ENCODE measurements around the gene SMPD3.

Gene SMPD3

GRCh38 chr16:68468842-68469241 lies 20.5 kb upstream of the SMPD3 start:
- H3K27me3 ChIP-seq (replicated peaks), result peaks cover 4% of the 10 kb centered on the region
- in situ Hi-C loops (cut with HindIII; ENCODE audit: low pct_ligation_motif_present, low sequenced_read_pairs), result no loop called here
- no peak overlapping the region for H3K4me3 ChIP-seq (ENCODE audit: low read depth, low read length)
- H3K36me3 ChIP-seq (replicated peaks), result no peaks in the 10 kb centered on the region
- TF ChIP-seq CTCF (IDR thresholded peaks at IDR 0.05; ENCODE audit: low read depth, low read length, missing control alignments), result no peak
- no peak for DNase-seq
- no peak overlapping the region for H3K27ac ChIP-seq

- H3K27ac ChIP-seq, result no peak overlapping the region
- no peak overlapping the region for H3K4me3 ChIP-seq (ENCODE audit: low read depth, low read length)
- no peaks in the 10 kb centered on the region for H3K36me3 ChIP-seq (replicated peaks)
- DNase-seq, result no peak
- peaks cover 4% of the 10 kb centered on the region for H3K27me3 ChIP-seq (replicated peaks)
- TF ChIP-seq CTCF (IDR thresholded peaks at IDR 0.05; ENCODE audit: low read depth, low read length, missing control alignments), result no peak
- in situ Hi-C loops (cut with HindIII; ENCODE audit: low pct_ligation_motif_present, low sequenced_read_pairs), result no loop called here
Measured at GRCh38 chr16:68466174-68466573, 17.9 kb upstream of the SMPD3 start.

DNA sequence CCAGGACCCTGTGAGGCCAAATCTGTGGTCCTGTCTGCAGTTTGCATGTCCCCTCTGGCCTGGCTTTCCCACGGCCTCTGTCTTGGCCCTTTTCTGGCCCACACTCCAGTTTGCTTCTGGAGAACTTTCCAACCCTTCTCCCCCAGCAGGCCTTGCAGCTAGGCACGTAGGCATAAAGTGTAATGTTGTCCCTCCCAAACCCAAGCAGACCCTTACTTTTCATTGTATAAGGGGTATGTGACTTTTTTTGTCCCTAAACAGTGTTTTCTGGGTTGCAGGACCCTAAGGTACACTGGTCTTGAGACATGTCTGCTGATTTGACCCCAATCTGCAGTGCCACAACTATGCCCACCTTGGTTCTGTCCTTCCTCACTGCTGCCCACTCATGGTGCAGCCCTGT lies 15.6 kb upstream of the SMPD3 start:
- no peak for TF ChIP-seq CTCF (IDR thresholded peaks at IDR 0.05; ENCODE audit: low read depth, low read length, missing control alignments)
- no peak for DNase-seq
- no peak overlapping the region for H3K4me3 ChIP-seq (ENCODE audit: low read depth, low read length)
- H3K27me3 ChIP-seq (replicated peaks), result peaks cover 4% of the 10 kb centered on the region
- H3K36me3 ChIP-seq (replicated peaks), result no peaks in the 10 kb centered on the region
- H3K27ac ChIP-seq, result no peak overlapping the region
- in situ Hi-C loops (cut with HindIII; ENCODE audit: low pct_ligation_motif_present, low sequenced_read_pairs), result no loop called here

- no peak for DNase-seq
- no peaks in the 10 kb centered on the region for H3K27me3 ChIP-seq (replicated peaks)
- H3K36me3 ChIP-seq (replicated peaks), result no peaks in the 10 kb centered on the region
- in situ Hi-C loops (cut with HindIII; ENCODE audit: low pct_ligation_motif_present, low sequenced_read_pairs), result no loop called here
- no peak overlapping the region for H3K4me3 ChIP-seq (ENCODE audit: low read depth, low read length)
- H3K27ac ChIP-seq, result no peak overlapping the region
- TF ChIP-seq CTCF (IDR thresholded peaks at IDR 0.05; ENCODE audit: low read depth, low read length, missing control alignments), result no peak
Measured at GRCh38 chr16:68460067-68460466, 11.8 kb upstream of the SMPD3 start.

DNA sequence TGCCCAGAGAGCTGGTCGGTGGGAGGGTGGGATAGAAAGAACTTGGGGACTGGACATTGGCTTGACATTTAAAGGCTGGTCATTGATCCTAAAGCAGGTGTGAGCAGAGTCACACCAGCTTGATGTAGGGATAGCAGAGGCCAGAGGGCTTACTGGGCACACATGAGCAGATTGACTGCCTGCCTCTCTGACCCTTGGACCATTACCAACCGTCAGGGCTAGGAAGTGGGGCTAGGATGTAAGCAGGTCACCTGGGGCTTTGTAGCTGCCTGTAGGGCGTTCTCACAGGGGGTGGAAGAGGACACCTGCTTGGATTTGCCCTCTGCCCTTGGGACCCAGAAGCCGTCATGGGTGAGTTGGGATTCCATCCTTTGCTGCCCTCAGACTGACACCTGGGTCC lies 11.1 kb upstream of the SMPD3 start:
- in situ Hi-C loops (cut with HindIII; ENCODE audit: low pct_ligation_motif_present, low sequenced_read_pairs), result no loop called here
- TF ChIP-seq CTCF (IDR thresholded peaks at IDR 0.05; ENCODE audit: low read depth, low read length, missing control alignments), result no peak
- H3K27ac ChIP-seq, result no peak overlapping the region
- no peak for DNase-seq
- H3K27me3 ChIP-seq (replicated peaks), result no peaks in the 10 kb centered on the region
- no peak overlapping the region for H3K4me3 ChIP-seq (ENCODE audit: low read depth, low read length)
- no peaks in the 10 kb centered on the region for H3K36me3 ChIP-seq (replicated peaks)

GRCh38 chr16:68458551-68458950 lies 10.2 kb upstream of the SMPD3 start:
- no peak overlapping the region for H3K4me3 ChIP-seq (ENCODE audit: low read depth, low read length)
- no peak for DNase-seq
- no peaks in the 10 kb centered on the region for H3K36me3 ChIP-seq (replicated peaks)
- H3K27ac ChIP-seq, result no peak overlapping the region
- no peaks in the 10 kb centered on the region for H3K27me3 ChIP-seq (replicated peaks)
- TF ChIP-seq CTCF (IDR thresholded peaks at IDR 0.05; ENCODE audit: low read depth, low read length, missing control alignments), result no peak
- in situ Hi-C loops (cut with HindIII; ENCODE audit: low pct_ligation_motif_present, low sequenced_read_pairs), result no loop called here

Measured in brain microvascular endothelial cell (primary cell).